Measurements from ENCODE around the gene GCGR.
"Not testable (repeated sequence)": the region's sequence is repeated elsewhere in the genome, so short reads cannot be mapped to it uniquely, and the experiment has no call there.

GCGR gene

DNA sequence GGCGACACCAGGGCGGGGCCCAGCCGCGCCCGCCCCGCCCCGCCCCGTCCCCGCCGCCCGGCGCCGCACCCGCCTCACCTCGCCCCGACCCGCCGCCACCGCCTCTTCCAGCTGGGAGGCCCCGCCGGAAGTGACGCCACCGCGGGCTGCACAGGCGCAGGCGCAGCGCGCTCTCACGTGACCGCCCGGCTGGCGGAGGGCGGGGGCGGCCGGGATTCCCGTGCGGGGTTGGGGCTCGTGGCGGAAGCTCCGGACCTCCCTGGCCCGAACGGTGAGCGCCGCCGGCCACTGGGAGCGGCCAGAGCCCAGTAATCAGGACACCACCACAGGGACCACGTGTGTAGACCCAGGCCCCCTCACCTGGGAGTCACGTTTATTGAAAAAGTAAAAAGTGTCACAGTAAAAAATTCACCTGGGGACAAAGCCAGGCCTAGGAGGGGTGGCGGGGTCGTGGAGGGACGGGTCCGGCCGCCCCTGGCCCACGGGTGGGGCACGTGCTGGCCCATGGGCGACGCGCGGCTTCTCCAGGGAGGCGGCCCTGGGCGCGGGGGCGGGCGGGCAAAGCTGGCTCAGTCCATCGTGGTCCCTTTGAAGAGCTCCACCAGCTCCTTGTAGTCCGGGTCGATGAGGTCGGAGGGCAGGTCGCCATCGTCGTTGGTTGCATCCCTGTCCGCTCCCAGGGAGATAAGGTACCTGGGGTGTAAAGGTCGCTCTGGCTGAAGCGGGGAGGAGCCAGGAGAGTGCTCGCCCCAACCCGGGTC is 29.4 kb downstream of the GCGR start, which contains the start of gene MCRIP1:
Gene MCRIP1 (minus strand): TSS at position 132 of the 761 bp plus-strand sequence. CDS start 8,785 bp downstream, outside the sequence.
- FAIRE-seq, result no peak

DNA sequence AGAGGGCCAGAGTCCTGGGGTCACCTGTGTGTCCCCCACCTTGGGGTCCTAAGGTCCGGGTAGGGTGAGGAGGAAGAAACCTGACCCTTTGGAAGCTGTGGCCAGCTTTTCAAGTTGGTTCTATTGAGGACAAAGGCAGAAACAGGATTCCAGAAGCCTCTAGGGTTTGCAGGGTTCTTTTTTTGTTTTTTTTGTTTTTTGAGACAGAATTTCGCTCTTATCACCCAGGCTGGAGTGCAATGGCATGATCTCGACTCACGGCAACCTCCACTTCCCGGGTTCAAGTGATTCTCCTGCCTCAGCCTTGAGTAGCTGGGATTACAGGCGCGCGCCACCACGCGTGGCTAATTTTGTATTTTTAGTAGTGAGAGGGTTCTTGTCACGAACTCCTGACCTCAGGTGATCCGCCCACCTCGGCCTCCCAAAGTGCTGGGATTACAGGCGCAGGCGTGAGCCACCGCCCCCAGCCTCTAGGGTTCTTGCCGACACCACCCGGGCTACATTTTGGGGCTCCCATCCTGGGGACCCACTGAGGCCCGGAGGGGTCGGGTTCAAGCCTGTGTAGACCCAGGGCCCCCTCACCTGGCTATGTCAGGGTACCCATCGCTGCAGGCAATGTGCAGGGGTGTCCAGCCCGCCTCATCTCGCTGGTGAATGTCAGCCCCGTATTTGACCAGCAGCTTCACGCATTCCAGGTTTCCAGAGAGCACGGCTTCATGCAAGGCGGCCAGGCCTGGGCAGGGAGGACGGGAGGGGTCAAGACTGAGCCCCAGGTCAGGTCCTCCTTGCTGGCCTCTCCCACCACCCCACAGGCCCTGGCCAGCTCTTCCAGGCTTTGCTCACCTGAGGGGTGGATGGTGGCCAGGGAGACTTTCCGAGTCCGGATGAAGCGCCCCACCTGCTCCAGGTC is 30.2 kb downstream of the GCGR start:
- no peak for FAIRE-seq

DNA sequence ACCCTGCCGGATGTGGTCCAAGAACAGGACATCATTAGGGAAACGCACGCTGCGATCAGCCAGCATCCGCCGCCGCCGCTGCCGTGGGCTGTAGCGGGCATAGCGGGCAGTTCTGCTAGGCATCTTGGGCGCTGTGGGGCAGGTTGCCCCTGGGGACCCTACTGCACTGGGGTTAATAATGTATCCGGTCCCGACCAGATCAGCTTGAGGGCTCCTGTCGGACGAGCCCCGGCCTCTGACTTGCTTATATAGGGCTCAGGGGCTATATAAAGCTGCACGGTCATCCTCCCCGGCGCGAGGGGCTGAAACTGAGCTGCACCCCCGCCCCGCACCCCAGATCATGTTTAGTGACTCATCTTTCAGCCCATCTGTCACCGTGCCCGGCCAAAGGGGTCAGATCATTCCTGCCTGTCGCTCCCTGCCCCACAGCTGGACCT is 30.9 kb downstream of the GCGR start, which contains the start of gene PPP1R27:
Gene PPP1R27 (minus strand): TSS at position 220 of the 437 bp plus-strand sequence. CDS start 97 bp downstream, at position 123.
- FAIRE-seq, result no peak

DNA sequence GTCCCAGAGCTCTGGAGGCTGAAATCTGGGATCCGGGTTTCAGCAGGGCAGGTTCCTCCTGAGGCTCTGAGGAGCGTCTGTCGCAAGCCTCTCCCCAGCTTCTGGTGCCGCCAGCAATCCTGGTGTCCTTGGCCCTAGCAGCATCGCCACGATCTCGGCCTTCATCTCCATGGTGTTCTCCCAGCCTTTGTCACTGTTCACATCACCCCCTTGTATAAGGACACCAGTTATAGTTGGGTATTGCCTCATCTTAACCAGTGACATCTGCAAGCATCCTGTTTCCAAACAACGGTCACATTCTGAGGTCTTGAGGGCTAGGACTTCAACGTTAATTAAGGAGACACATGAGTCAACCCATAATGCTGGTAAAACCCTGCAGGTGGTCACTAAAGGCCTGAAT is 33.7 kb downstream of the GCGR start:
- FAIRE-seq, result no peak

DNA sequence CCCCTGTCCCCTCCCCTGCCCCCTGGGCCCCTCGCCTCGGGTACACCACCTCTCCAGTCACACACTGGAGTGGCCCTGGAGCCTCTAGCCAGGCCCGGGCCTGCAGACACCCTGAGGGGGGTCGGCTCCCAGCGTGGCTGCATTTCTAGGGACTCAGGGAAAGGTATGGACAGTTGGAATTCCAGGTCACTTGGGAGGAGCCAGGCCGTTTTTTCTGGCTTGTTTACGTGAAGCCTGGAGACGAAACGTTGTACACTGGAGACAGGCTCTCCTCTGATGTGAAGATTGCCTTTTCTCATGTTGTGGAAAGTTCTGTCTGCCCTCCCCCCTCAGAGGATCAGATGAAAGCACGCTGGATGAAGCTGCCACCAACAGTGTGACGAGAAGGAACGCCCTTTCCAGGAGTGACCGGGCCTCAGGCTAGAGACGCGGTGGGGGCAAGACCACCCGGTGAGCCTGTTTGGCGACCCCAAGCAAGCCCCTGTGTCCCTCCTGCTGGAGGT is 34.9 kb downstream of the GCGR start:
- no peak for FAIRE-seq

DNA sequence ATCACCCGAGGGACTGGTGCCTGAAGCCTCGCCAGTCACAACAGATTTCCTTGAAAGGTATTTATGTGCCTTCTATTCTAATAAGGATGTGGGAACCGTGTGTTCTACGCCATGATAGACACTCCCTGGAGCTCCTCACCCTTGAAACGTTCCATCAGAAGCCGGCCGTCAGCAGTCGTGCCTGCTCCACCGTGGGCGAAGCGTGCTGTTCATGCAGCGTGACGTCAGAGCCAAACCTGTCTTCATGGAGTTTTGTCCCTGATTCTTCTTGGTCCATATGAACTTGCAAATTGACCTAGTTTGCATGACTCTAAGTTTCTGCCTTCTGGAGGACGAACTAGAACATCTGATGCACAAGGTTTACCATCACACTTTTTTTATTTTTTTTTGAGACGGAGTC is 35.4 kb downstream of the GCGR start:
- no peak for FAIRE-seq

DNA sequence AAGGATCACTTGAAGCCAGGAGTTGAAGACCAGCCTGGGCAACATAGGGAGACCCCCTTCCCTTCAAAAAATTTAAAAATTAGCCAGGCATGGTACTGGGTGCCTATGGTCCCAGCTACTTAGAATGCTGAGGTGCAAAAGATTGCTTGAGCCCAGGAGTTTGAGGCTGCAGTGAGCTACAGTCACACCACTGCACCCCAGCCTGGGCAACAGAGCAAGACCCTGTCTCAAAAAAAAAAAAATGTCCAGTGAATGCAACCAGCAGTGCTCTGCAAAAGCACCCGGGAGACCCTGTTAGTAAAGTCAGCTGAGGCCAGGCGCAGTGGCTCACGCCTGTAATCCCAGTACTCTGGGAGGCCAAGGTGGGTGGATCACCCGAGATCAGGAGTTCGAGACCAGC is 36.1 kb downstream of the GCGR start:
- FAIRE-seq, result not testable (repeated sequence)

DNA sequence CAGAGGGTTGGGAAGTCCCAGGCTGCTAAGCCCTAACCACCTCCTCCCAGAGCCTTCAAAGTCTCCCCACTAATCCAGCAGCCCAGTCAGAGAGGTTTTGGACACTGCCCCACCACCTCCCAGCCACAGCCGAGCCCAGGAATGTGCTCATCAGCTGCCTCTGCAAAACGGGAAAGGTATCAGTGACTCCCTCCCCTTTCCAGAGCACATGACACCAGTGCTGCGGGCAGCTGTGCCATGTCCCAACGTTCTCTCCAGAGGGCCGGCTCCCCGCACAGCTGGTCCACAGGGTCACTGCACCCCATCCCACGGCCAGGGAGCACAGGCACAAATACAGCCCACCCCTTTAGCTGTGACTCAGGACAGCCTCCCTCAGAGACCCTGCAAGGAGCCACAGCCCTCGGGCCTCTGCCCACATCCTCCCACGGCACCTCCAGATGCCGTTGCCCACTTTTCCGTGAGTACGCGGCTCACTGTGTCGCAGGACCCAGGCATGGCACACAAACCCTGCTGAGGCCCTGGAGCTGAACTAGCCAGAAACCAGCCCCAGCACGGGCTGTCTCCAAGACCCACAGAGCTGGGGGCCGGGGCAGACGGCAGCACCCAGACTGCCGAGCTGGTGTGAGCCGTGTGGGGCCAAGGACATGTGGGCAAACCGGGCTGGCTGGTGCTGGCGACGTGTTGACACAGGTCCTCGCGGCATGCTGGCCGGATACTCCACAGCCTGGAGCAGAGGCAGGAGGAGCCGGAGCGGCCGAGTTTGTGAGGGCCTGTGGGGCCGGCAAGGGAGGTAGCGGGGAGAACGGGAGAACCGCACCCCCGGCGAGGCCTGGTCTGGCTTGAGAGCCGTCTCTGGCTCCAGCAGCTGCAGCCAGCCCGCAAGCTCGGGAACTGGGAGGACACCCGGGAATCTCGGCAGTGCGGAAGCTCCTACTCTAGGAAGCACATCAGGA is 37.2 kb downstream of the GCGR start:
- no peak for FAIRE-seq

DNA sequence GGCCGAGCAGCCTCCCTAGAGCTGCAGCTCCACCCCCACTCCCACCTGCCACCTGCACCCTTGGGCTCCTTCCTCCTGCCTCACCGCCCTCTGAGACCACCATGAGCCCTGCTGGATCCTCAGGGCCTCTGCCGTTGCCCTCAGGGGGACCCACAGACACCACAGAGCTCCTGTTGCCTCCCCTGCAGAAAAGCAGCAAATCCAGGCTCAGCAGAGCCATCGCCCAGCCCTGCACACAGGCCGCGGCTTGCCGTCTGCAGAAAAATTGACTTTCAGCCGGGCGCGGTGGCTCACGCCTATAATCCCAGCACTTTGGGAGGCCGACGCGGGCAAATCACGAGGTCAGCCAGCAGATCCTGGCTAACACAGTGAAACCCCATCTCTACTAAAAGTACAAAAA is 37.9 kb downstream of the GCGR start:
- no peak for FAIRE-seq

DNA sequence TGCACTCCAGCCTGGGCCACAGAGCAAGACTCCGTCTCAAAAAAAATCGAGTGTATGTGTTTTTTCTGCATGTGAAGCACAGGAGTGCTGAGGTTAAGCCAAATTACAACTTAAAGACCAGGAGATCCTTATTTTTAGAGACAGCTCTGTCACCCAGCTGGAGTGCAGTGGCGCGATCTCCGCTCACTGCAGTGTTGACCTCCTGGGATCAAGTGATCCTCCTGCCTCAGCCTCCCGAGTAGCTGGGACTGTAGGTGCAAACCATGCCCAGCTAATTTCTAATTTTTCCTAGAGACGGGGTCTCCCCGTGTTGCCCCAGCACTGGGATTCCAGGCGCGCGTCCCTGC is 38.4 kb downstream of the GCGR start:
- no peak for FAIRE-seq

DNA sequence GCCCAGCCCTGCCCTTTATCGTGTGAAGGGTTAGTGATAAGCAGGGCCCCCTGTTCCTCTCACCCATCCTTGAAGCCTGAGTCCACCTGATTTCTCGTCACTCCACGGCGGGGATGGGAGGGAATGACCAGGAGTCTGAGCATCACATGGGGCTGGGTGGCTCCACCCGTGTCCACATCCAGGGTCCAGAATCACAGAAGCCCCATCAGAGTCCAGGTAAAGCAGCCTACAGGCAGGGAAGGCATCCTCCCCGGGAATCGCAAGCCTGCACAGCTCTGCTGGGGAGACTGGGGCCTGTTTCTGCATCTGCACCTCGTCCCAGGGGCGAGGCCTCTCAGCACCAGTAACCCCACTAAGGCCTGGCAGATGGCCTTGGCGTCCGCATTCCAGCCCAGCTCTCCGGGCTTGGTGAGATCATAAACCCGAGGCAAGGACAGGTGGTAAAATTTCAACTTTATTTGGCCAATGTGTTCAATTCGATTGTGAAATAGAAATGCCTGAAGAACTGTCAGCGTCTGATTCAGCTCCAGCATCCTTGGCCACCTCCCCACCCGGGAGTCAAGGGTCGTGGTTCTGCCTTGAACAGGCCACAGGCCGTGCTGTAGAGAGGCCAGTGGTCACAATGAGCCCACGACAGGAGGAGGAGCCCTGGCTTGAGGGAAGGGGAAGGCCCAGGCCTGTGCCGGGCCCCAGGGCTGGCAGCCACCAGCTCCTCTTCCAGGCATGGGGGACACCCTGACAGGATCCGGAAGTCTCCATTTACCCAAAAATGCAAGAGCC is 39.0 kb downstream of the GCGR start:
- no peak for FAIRE-seq

DNA sequence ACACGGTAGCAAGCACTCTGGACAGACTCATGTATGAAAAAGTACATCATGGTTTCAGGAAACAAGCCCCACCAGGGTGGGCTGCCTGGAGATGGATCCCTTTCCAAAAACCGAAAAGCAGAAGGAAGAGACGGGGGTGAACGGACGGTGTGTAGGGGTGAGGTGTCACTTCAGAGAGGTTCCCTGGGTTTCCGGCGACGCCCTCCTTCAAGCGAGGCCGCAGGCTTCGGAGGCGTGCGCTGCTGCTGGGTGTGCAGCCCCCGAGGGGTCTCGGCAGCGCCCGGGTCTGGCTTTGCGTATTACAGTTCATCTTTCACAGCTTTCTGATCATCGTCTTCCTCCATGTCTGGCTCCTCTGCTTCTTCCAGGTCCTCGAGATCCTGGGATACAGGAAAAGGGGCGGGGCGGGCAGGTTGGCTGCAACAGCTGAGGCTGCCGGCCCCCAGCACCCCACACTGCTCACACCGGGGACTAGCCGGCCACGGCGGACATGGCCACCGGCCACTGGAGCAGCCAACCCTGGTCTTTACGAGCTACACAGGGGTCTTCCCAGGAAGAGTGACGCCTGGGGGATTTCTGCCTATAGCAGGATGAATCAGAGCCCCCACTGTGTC is 39.9 kb downstream of the GCGR start:
- FAIRE-seq, result no peak

DNA sequence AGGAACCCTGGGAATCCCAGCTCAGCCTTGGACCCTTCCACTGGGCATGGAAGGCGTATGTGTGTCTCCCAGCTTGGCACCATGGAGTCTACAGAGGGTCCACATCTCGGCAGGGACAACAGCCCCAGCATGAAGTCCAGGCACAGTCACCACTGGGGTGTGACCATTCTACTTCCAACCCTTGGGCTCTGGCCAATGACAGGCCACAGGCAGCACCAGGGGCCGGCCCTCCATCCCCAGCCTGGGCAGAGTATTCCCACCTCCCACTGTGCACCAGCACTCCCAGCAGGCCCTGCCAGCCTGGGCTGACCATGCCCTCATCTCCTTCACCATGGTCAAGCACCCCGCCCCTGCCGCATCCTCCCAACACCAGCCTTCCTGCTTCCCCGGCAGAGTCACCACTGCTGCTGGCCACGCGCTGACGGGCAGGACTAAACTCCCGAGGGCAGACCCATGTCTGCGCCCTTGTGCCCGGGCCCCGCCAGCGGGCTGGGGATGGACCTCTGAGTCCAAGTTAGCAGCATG is 40.4 kb downstream of the GCGR start:
- no peak for FAIRE-seq

DNA sequence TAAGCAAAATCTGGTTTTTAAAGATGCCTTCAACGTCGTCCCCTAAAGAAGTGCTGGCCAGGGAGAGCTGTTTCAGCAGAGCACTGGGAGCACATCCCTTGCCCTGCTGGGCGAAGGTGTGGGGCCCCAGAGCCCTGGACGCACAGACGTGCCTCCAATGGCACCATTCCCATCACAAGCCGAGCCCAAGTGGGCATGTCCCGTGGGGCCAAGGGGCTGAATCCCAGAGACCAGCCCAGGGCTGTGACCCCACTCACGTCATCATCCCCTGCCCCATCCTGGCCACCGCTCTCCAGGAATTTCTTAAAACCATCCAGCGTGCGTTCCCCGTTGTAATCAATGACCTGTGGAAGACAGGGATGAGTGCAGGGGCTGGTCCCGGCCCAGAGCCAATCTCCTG is 40.9 kb downstream of the GCGR start:
- FAIRE-seq, result no peak

DNA sequence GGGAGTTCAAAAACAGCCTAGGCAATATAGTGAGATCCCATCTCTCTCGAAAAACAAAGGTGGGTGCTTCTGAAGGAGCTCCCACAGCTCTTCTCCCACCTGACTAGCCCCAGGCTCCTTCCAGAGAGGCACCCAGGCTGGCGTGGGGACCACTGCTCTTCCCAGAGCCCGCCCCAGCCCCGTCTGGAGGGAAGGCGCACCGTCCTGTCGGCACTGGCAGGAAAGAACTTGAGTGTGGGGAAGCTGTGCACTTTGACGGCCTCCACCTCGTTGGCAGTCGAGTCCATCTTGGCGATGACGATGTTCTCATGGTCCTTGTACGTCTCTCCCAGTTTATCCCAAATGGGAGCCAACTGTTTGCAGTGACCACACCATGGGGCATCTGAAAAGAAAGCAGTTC is 41.4 kb downstream of the GCGR start:
- FAIRE-seq, result no peak

DNA sequence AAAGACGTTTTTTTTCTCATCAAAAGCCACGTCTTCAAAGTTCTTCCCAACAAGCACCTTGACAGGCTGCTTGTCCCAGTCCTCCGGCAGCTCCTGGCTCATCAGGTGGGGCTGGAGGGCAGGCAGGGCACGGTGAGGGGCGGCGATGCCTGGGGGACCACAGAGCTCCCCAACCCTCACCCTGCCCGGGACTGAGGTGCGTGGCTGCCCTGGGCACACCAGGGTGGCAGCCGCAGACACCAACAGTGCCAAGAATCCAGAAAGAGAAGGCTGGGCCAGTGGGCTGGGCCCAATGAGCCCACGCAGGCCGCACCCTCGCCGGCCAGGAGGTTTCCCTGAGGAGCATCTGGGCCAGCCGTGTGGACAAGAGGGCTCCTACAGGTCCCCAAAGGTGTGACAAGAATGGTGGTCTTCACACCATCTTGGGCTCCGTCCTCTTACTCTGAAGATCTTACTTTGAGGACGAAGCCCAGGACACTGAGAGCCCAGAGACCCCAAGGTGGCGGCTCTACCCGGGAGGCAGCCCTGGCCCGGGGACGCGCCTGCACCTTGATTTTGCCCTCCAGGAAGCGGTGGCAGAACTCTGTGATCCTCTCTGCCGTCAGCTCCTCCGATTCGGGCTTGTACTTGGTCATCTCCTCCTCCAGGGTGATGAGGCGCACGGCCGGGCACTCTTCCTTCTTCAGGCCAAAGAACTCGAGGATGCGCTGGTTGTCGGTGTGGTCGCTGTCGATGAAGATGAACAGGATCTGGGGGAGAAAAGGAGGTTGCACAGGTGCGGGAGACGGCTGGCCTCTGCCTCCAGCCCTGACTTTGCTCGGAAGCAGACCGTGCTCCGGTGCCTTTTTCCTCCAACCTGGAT is 42.2 kb downstream of the GCGR start:
- no peak for FAIRE-seq

DNA sequence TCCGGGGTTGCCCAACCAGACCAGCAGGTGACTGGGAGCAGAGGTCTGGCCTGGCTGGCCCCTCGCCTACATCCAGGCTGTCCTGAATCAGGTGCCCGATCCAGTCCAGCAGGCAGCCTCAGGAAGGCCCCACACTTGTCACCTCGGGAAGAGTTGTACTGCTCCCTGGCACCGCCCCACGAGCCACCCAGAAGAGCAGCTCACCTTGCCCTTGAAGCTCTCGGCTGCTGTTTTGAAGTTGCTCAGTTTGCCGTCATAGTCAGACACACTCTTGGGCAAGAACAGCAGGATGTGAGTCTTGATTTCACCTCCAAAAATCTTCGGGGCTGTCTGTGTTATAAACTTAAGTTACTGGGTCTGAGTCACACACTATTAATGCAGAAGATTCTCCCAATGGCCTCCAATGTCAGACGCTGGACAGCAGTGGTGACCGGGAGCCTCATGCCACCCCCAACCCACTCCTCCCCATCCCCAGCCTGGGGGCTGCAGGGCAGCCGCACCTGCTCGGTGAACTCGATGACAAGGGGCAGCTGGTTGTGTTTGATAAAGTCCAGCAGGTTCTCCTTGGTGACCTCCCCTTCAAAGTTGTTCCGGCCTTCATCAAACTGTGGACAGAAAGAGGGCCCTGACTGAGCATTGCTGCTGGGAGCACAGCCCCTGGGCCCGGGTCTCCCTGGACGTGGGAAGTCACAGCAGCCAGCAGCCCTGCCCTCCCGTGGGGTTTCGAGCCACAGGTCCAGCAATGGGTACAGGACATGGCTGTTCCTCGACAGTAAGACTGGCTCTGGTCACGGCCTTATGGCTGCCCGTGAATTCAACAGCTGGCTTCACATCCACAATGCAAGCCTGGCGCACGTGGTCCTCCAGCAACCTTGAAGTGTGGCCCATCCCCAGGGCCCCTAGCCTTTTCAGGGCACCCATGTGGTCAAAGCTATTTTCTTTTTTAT is 43.1 kb downstream of the GCGR start:
- no peak for FAIRE-seq

DNA sequence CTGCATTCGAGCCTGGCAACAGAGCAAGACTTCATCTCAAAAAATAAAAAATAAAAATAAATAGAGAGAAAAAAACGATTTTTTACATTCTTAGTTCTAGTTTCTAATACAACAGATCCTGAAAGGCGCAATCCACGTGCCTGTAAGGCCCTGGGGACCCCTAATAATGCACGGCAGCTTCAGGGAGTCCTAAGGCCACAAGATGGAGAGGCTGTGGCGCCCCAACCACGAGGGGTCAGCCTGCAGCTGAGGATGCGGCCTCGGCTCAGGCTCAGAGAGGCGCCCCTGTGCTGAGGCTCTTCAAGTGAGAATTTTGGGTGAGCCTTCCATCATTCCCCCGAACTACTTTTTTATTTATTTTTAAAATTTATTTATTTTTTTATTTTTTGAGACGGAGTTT is 45.5 kb downstream of the GCGR start:
- no peak for FAIRE-seq

DNA sequence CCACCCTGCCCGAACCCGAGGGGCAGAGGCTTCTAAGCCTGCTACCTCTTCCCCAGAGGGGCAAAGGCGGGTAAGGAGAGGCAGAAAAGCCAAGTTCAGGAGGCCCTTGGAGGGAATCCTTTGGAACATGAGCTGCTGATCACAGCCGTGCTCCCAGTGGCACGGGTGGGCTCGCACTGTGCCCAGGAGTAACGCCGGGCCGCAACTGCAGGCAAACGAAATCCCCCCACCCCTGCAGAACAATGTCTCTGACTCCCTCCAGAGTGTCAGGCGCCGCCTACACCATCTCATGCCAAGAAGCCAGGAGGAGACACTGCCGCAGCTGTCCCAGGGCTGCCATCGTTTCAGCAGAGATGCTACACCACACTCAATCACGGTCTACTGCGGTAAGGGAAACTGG is 47.5 kb downstream of the GCGR start:
- FAIRE-seq, result no peak
